Keratinocyte (primary cell): Measurements from ENCODE around the gene HMCN1. TPM values are rescaled to one million over a fixed set of nuclear protein-coding genes. Genes with fewer than 3 reads are reported as not detected.

Experiments
- DNase-seq: peaks from one replicate; pipeline ENCODE4 v3.0.0-alpha.2; 2011; ENCODE audit warnings: low read depth, missing footprints, low spot score
- FAIRE-seq: peaks from 2 replicates; lab custom pipeline; 2011; peaks lifted over from hg19 to GRCh38; lab: Jason Lieb, UNC
- H2AFZ ChIP-seq: 2 replicates; pipeline ENCODE4 v1.6.0; 2012; ENCODE audit warnings: low read length, control low read depth, inconsistent platforms; ENCODE audit not compliant: control insufficient read depth
- H3K27ac ChIP-seq: 2 replicates; pipeline ENCODE4 v1.5.1; 2011; ENCODE audit warnings: low read length; ENCODE audit not compliant: control insufficient read depth, insufficient read depth
- H3K27me3 ChIP-seq: 3 replicates; pipeline ENCODE4 v1.6.0; 2011; ENCODE audit warnings: low read length; ENCODE audit not compliant: control insufficient read depth, insufficient read depth; ENCODE audit errors: extremely low read depth
- H3K36me3 ChIP-seq, 2 experiments: 2 replicates in 1 of 2; 3 replicates in 1 of 2; pipeline ENCODE4 v1.5.1; 2011; ENCODE audit warnings: low read length in 2 of 2, mild to moderate bottlenecking in 1 of 2; ENCODE audit not compliant: control insufficient read depth in 2 of 2, insufficient read depth in 2 of 2; ENCODE audit errors: extremely low read depth in 1 of 2
- H3K4me1 ChIP-seq: 3 replicates; pipeline ENCODE4 v1.5.1; 2011; ENCODE audit warnings: low read length; ENCODE audit not compliant: control insufficient read depth, insufficient read depth; ENCODE audit errors: extremely low read depth
- H3K4me2 ChIP-seq: 3 replicates; pipeline ENCODE4 v1.6.0; 2011; ENCODE audit warnings: low read depth, low read length; ENCODE audit not compliant: control insufficient read depth, insufficient read depth; ENCODE audit errors: extremely low read depth
- H3K4me3 ChIP-seq, 3 experiments: fragments of 200-600 bp in 1 of 3; sonication (generic) in 1 of 3; 2 replicates in 2 of 3; 3 replicates in 1 of 3; pipeline ENCODE4 v1.5.1; 2011 to 2016; ENCODE audit warnings: low read length in 3 of 3, mild to moderate bottlenecking in 3 of 3, control low read depth in 2 of 3, inconsistent platforms in 1 of 3, low read depth in 1 of 3, mixed read lengths in 1 of 3, mixed run types in 1 of 3, moderate library complexity in 1 of 3; ENCODE audit not compliant: control insufficient read depth in 2 of 3, insufficient read depth in 2 of 3; ENCODE audit errors: extremely low read depth in 1 of 3
- H3K79me2 ChIP-seq: 2 replicates; pipeline ENCODE4 v1.6.0; 2012; ENCODE audit warnings: low read length; ENCODE audit not compliant: control insufficient read depth, insufficient read depth
- H3K9ac ChIP-seq: 3 replicates; pipeline ENCODE4 v1.6.0; 2011; ENCODE audit warnings: low read length; ENCODE audit not compliant: control insufficient read depth, insufficient read depth; ENCODE audit errors: extremely low read depth
- H3K9me1 ChIP-seq: 3 replicates; pipeline ENCODE4 v1.6.0; 2011; ENCODE audit warnings: low read length; ENCODE audit not compliant: control insufficient read depth, insufficient read depth; ENCODE audit errors: extremely low read depth
- H3K9me3 ChIP-seq: 2 replicates; pipeline ENCODE4 v1.5.1; 2012; ENCODE audit warnings: low read depth, low read length; ENCODE audit not compliant: control insufficient read depth
- H4K20me1 ChIP-seq: 3 replicates; pipeline ENCODE4 v1.6.0; 2011; ENCODE audit warnings: low read length; ENCODE audit not compliant: control insufficient read depth, insufficient read depth; ENCODE audit errors: extremely low read depth
- CTCF ChIP-seq, 3 experiments: IDR thresholded peaks in 1 of 3; conservative IDR thresholded peaks in 1 of 3; optimal IDR thresholded peaks in 1 of 3; 2 replicates in 2 of 3; 3 replicates in 1 of 3; pipeline versions ENCODE3 to v1.5.1; 2011; ENCODE audit warnings: low read length in 3 of 3, mild to moderate bottlenecking in 3 of 3, moderate library complexity in 2 of 3, control low read depth in 1 of 3, inconsistent platforms in 1 of 3; ENCODE audit not compliant: insufficient read depth in 2 of 3; ENCODE audit errors: extremely low read depth in 1 of 3
- EZH2 ChIP-seq: IDR thresholded peaks from one replicate; pipeline ENCODE4 v1.6.1; 2012; ENCODE audit warnings: inconsistent platforms, mild to moderate bottlenecking, low read length, moderate library complexity
- dilution Hi-C: fragments of 300-500 bp; cut with MboI; formaldehyde crosslinking; loops from one replicate; pipeline ENCODE4 v1.7.0; 2020; ENCODE audit warnings: low sequenced_read_pairs; ENCODE audit not compliant: extremely low pct_ligation_motif_present
- polyA plus RNA-seq, 5 experiments: library from polyadenylated mRNA; depleted of rRNA in 3 of 5; stranded (reverse) in 3 of 5; stranded (forward) in 1 of 5; unstranded in 1 of 5; fragments of >200 nt; gene quantifications; 1 replicate in 1 of 5; 2 replicates in 3 of 5; 3 replicates in 1 of 5; pipeline versions ENCODE4 v1.2.1 to v1.2.3, GENCODE V29; 2011 to 2012; ENCODE audit warnings: missing spikeins in 2 of 5, low read depth in 1 of 5, low replicate concordance in 1 of 5

The HMCN1 gene
- polyA plus RNA-seq, 1 donor (not counting 4 experiments of a cell fraction or from before 2014, with no cell fraction given), result 1.8 TPM

DNA sequence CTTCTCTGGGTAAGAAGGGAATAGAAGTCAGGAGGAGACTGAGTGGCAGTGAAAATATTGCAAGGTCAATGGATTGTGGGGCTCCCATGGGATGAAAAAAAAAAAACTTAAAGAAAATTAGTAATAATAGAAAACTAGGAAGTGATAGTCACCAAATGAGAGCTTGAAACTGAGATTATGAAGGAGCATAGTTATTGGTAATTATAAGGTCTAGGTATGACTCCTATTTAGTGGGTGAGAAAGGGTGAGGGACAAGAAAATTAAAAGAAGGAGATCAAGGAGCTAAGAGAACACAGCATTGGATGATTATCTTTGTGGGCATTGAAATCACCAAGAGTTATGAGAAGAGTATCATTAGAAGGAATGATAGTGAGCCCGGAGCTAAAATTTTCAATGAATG, 339.5 kb downstream of the HMCN1 start:
- DNase-seq (no peak), FAIRE-seq (no peak)
- H3K9me3 ChIP-seq, result no peaks in the 10 kb centered on the region
- no peaks in the 10 kb centered on the region for H3K9me1 ChIP-seq
- H3K79me2 ChIP-seq, result no peaks in the 10 kb centered on the region
- dilution Hi-C loops, result no loop called here
- no peak overlapping the region for H3K4me3 ChIP-seq
- no peak overlapping the region for H3K4me2 ChIP-seq
- H3K27me3 ChIP-seq, result no peaks in the 10 kb centered on the region
- no peaks in the 10 kb centered on the region for H3K4me1 ChIP-seq
- no peak overlapping the region for H3K9ac ChIP-seq
- H3K27ac ChIP-seq, result no peak overlapping the region
- no peaks in the 10 kb centered on the region for H3K36me3 ChIP-seq
- TF ChIP-seq CTCF (optimal IDR thresholded peaks at IDR 0.05 in 1 of 3, IDR thresholded peaks at IDR 0.05 in 1 of 3, conservative IDR thresholded peaks at IDR 0.05 in 1 of 3; ENCODE audit: extremely low read depth in 1 of 3, insufficient read depth in 2 of 3, low read length in 3 of 3) (no peak), EZH2 (no peak)
- no peaks in the 10 kb centered on the region for H4K20me1 ChIP-seq
- H2AFZ ChIP-seq, result no peak overlapping the region

DNA sequence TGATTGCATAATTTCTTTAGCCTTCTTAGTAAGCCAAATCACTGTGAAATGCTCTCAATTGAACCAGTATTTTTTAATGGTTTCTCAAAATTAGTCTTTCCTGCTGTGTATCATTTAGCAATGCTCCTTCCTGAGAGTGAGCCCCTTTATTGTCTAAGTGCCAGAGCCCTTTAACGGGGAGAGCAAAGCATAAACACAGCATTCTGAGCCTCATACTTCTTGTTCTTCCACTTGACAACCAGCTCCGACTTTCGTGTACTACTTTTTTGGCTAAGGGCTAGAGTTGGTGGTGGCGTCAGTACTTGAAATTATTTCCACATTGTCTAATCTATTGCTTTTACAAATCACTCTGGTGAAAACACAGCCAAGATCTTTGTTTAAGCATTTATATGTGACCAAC, 341.8 kb downstream of the HMCN1 start:
- no peaks in the 10 kb centered on the region for H3K27me3 ChIP-seq
- no peaks in the 10 kb centered on the region for H3K9me3 ChIP-seq
- no peaks in the 10 kb centered on the region for H3K79me2 ChIP-seq
- no peaks in the 10 kb centered on the region for H3K9me1 ChIP-seq
- TF ChIP-seq CTCF (optimal IDR thresholded peaks at IDR 0.05 in 1 of 3, IDR thresholded peaks at IDR 0.05 in 1 of 3, conservative IDR thresholded peaks at IDR 0.05 in 1 of 3; ENCODE audit: extremely low read depth in 1 of 3, insufficient read depth in 2 of 3, low read length in 3 of 3) (no peak), EZH2 (no peak)
- FAIRE-seq (no peak), DNase-seq (no peak)
- no peaks in the 10 kb centered on the region for H4K20me1 ChIP-seq
- peaks cover 6% of the 10 kb centered on the region for H3K4me1 ChIP-seq
- no peak overlapping the region for H3K9ac ChIP-seq
- no peak overlapping the region for H3K4me2 ChIP-seq
- H2AFZ ChIP-seq, result no peak overlapping the region
- dilution Hi-C loops, result no loop called here
- H3K36me3 ChIP-seq, result no peaks in the 10 kb centered on the region
- no peak overlapping the region for H3K4me3 ChIP-seq
- no peak overlapping the region for H3K27ac ChIP-seq
